ENCODE measurements around the gene ZNF283. TPM values are rescaled to one million over a fixed set of nuclear protein-coding genes. Genes with fewer than 3 reads are reported as not detected.
"Not testable (repeated sequence)": the region's sequence is repeated elsewhere in the genome, so short reads cannot be mapped to it uniquely, and the experiment has no call there.

The ZNF283 gene
- total and polyA plus RNA-seq, 4 donors = 11.8 to 37.7 (median 17.1) TPM

DNA sequence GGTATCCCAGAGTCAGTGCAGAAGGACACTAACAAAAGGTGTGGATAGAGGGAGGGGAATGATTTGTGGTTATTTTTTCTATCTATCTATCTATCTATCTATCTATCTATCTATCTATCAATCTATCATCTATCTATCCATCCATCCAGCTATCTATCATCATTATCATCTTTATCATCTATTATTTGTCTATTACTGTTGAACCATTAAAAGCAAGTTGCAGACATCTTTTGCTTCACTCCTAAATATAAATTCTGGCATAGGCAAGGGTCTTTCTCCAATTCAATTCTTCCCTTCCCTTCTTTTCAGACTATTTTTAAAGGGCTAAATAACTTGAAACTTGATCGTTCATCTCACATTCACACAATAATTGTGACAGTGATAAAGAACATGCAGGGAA is 14.9 kb upstream of the ZNF283 start:
- no peak overlapping the region for H3K4me3 ChIP-seq (ENCODE audit: low read depth, low read length)
- WGBS (ENCODE audit: insufficient coverage) = no CpG with 5 or more reads among the region's 1 CpG
- H3K36me3 ChIP-seq (ENCODE audit: control insufficient read depth, insufficient read depth, low read length) = no peaks in the 10 kb centered on the region
- no peak overlapping the region for H3K27ac ChIP-seq (ENCODE audit: low read depth, low read length)
- H3K27me3 ChIP-seq (ENCODE audit: control insufficient read depth, insufficient read depth, low read length) = no peaks in the 10 kb centered on the region
- DNase-seq (ENCODE audit: low read depth in 4 of 6, low spot score in 6 of 6) = no peak
- H3K9me3 ChIP-seq (ENCODE audit: control insufficient read depth, insufficient read depth, low read length) = no peaks in the 10 kb centered on the region
- H3K4me1 ChIP-seq (ENCODE audit: control insufficient read depth, insufficient read depth, low read length) = no peaks in the 10 kb centered on the region

DNA sequence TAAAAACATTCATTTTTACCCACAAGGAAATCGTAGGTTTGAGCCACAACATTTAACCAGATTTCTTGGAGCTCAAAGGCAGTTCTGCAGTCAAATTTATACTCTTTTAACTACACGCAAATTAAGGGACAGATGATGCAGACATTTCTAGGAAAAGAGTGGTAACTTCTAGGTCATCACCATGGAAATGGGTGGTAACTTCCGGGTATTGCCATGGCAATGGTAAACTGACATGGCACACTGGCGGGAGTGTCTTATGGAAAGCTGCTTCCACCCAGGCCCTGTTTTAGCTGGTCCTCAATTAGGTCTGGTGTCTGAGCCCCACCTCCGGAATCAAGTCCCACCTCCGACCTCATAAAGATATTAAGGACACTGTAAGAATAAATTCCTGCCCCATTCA is 14.4 kb upstream of the ZNF283 start:
- Histone ChIP-seq H3K27ac (ENCODE audit: low read depth, low read length) (no peak overlapping the region), H3K4me3 (ENCODE audit: low read depth, low read length) (no peak overlapping the region), H3K4me1 (ENCODE audit: control insufficient read depth, insufficient read depth, low read length) (no peaks in the 10 kb centered on the region), H3K36me3 (ENCODE audit: control insufficient read depth, insufficient read depth, low read length) (no peaks in the 10 kb centered on the region), H3K9me3 (ENCODE audit: control insufficient read depth, insufficient read depth, low read length) (no peaks in the 10 kb centered on the region), H3K27me3 (ENCODE audit: control insufficient read depth, insufficient read depth, low read length) (no peaks in the 10 kb centered on the region)
- 63% methylated on average over 2 of the region's 6 CpGs for WGBS (ENCODE audit: insufficient coverage)
- no peak for DNase-seq (ENCODE audit: low read depth in 4 of 6, low spot score in 6 of 6)

DNA sequence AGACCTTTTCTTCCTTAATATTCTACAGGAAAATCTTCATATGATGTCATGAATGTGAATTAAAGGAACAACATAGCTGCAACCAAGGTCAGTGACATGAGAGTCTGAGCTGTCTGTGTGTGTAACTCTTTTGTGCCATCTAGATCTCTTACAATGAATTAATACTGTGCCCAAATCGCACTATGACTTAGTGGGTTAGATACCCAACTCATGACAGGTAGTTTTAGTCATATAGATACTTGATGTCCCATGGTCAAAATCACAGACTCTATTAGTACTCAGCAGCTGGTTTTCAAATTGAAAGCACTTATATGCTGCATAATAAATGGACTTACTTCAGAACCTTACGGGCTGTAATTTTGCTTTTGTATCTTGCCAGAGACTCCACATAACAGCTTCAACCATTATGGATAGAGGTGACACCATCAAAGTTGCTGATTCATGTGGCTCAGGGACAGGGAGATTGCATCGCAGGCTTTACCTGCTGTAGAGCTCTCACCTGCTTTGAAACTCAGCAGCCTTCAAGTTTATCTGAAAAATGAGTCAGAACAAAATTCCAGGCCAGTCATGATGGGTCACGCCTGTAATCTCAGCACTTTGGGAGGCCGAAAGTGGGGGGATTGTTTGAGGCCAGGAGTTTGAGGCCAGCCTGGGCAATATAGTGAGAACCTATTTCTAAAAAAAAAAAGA is 12.3 kb upstream of the ZNF283 start:
- Histone ChIP-seq H3K4me1 (ENCODE audit: control insufficient read depth, insufficient read depth, low read length) (no peaks in the 10 kb centered on the region), H3K9me3 (ENCODE audit: control insufficient read depth, insufficient read depth, low read length) (no peaks in the 10 kb centered on the region), H3K36me3 (ENCODE audit: control insufficient read depth, insufficient read depth, low read length) (no peaks in the 10 kb centered on the region), H3K4me3 (ENCODE audit: low read depth, low read length) (no peak overlapping the region), H3K27ac (ENCODE audit: low read depth, low read length) (no peak overlapping the region), H3K27me3 (ENCODE audit: control insufficient read depth, insufficient read depth, low read length) (peaks cover 2% of the 10 kb centered on the region)
- DNase-seq (ENCODE audit: low read depth in 4 of 6, low spot score in 6 of 6) = no peak
- 100% methylated on average over 2 of the region's 5 CpGs for WGBS (ENCODE audit: insufficient coverage)

DNA sequence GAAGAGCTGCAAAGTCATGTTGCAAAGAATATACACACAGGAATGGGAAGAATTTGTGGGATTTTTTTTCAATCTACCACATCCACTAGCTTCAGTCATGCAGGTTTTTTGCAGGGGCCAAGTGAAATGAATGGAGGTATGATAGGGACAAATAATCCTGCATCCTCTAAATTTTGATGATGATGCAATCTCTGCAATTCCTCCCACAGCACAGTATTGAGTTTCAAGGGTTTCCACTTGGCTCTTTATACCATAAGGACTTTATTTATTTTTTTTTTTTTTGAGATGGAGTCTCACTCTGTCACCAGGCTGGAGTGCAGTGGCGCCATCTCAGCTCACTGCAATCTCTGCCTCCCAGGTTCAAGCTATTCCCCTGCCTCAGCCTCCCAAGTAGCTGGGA is 9.7 kb upstream of the ZNF283 start:
- not testable (repeated sequence) for DNase-seq (ENCODE audit: low read depth in 4 of 6, low spot score in 6 of 6); H3K27ac ChIP-seq (ENCODE audit: low read depth, low read length); H3K9me3 ChIP-seq (ENCODE audit: control insufficient read depth, insufficient read depth, low read length); H3K4me3 ChIP-seq (ENCODE audit: low read depth, low read length); H3K4me1 ChIP-seq (ENCODE audit: control insufficient read depth, insufficient read depth, low read length); H3K36me3 ChIP-seq (ENCODE audit: control insufficient read depth, insufficient read depth, low read length)
- H3K27me3 ChIP-seq (ENCODE audit: control insufficient read depth, insufficient read depth, low read length) = peaks cover 14% of the 10 kb centered on the region
- no CpG with 5 or more reads among the region's 1 CpG for WGBS (ENCODE audit: insufficient coverage)

DNA sequence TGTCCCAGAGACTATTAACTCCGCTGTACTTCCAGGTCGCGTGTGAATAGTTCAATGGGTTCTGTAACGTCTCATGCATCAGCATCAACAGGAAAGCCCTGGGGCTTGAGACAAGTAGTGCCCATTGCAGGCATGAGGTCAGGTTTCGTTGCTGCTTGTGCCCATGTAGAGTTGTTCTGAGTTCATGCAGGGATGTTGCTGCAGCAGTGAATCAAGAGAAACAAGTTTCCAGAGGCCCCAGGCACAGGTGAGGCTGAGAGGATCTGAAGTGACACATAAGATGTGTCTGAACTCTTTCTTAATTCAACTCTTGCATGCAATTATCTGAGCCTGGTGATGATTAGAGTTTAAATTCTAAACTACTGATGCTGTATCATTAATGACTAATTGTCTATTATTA is 8.6 kb upstream of the ZNF283 start:
- Histone ChIP-seq H3K36me3 (ENCODE audit: control insufficient read depth, insufficient read depth, low read length) (no peaks in the 10 kb centered on the region), H3K9me3 (ENCODE audit: control insufficient read depth, insufficient read depth, low read length) (no peaks in the 10 kb centered on the region), H3K4me3 (ENCODE audit: low read depth, low read length) (no peak overlapping the region), H3K27me3 (ENCODE audit: control insufficient read depth, insufficient read depth, low read length) (peaks cover 14% of the 10 kb centered on the region), H3K4me1 (ENCODE audit: control insufficient read depth, insufficient read depth, low read length) (peaks cover 7% of the 10 kb centered on the region), H3K27ac (ENCODE audit: low read depth, low read length) (no peak overlapping the region)
- WGBS (ENCODE audit: insufficient coverage) = 81% methylated on average over 5 of the region's 5 CpGs
- DNase-seq (ENCODE audit: low read depth in 4 of 6, low spot score in 6 of 6) = no peak

DNA sequence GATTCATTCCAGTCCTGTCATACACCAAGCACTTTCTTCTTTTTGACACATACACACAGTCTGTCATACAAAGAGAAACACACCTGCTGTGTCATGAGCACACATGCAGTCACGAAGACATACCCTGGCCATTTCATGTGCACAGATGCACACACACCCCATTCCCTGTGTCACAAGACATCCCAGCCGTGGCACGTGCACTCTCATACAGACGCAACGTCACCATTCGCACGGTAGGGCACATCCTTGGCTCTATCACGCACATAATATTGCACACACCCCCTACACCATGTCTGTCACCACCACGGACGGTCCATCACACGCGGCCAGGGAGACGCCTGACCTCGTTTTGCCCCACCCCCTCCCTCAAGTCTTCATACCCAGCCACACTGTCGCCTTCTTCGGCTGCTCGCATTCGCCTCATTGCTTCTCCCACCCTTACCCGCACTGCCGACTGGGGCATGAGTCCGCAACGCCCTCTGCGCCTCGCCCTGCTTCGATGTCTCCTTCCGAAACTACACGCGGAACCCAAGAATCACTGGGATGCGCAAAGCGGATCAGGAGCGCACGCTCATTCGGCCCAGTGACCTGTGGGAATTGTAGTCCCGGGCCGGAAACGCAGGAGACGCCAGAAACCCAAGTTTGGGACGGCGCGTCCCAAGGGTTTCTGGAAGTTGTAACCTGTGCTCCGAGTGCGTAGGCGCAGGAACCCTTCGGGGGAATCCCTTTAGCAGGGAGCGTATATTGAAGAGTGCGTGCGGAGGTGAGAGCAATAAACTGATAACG is 6.8 kb upstream of the ZNF283 start:
- Histone ChIP-seq H3K4me1 (ENCODE audit: control insufficient read depth, insufficient read depth, low read length) (peaks cover 7% of the 10 kb centered on the region), H3K27me3 (ENCODE audit: control insufficient read depth, insufficient read depth, low read length) (peaks cover 14% of the 10 kb centered on the region), H3K27ac (ENCODE audit: low read depth, low read length) (no peak overlapping the region), H3K36me3 (ENCODE audit: control insufficient read depth, insufficient read depth, low read length) (no peaks in the 10 kb centered on the region), H3K9me3 (ENCODE audit: control insufficient read depth, insufficient read depth, low read length) (no peaks in the 10 kb centered on the region), H3K4me3 (ENCODE audit: low read depth, low read length) (peak overlapping the region; percentile 40)
- whole genome bisulfite sequencing (ENCODE audit: insufficient coverage) = 9% methylated on average over 44 of the region's 48 CpGs
- DNase-seq (ENCODE audit: low read depth in 4 of 6, low spot score in 6 of 6) = peak in 3 of 6 donors; percentile 18 to 74 (median 64)

DNA sequence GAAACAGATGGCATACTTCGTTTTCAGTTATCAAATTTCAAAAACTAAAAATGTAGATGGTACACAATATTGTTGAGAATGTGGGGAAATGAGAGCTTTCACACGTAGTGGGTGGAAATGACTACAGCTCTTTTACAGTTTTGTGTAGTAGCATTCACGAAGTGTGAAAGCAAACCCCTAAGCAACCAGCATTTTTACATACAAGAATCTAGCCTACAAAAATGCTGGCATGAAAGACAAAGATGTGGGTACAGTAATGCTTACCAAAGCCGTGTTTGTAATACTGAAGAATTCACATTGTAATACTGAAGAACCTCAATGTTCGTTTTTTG is 6.3 kb upstream of the ZNF283 start:
- Histone ChIP-seq H3K27me3 (ENCODE audit: control insufficient read depth, insufficient read depth, low read length) (peaks cover 14% of the 10 kb centered on the region), H3K4me1 (ENCODE audit: control insufficient read depth, insufficient read depth, low read length) (peaks cover 7% of the 10 kb centered on the region), H3K9me3 (ENCODE audit: control insufficient read depth, insufficient read depth, low read length) (no peaks in the 10 kb centered on the region), H3K27ac (ENCODE audit: low read depth, low read length) (no peak overlapping the region), H3K36me3 (ENCODE audit: control insufficient read depth, insufficient read depth, low read length) (no peaks in the 10 kb centered on the region), H3K4me3 (ENCODE audit: low read depth, low read length) (peak overlapping the region; percentile 40)
- DNase-seq (ENCODE audit: low read depth in 4 of 6, low spot score in 6 of 6) = no peak
- no CpG with 5 or more reads among the region's 5 CpGs for WGBS (ENCODE audit: insufficient coverage)

DNA sequence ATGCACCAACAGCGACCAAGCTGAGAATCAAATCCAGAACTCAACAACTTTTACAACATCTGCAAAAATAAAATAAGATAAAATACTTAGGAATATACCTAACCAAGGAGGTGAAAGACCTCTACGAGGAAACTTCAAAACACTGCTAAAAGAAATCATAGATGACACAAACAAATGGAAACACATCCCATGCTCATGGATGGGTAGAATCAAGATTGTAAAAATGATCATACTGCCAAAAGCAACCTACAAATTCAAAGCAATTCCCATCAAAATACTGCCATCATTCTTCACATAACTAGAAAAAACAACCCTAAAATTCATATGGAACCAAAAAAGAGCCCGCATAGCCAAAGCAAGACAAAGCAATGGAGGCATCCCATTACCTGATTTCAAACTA is 3.3 kb upstream of the ZNF283 start:
- DNase-seq (ENCODE audit: low read depth in 4 of 6, low spot score in 6 of 6); H3K27ac ChIP-seq (ENCODE audit: low read depth, low read length): not testable (repeated sequence)

DNA sequence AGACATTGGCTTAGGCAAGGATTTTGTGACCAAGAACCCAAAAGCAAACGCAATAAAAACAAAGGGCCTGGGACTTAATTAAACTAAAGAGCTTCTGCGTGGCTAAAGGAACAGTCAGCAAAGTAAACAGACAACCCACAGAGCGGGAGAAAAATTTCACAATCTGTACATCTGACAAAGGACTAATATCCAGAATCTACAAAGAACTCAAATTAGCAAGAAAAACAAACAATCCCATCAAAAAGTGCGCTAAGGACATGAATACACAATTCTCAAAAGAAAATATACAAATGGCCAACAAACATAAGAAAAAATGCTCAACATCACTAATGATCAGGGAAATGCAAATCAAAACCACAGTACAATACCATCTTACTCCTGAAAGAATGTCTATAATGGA is 2.5 kb upstream of the ZNF283 start:
- H3K27ac ChIP-seq (ENCODE audit: low read depth, low read length); H3K36me3 ChIP-seq (ENCODE audit: control insufficient read depth, insufficient read depth, low read length); DNase-seq (ENCODE audit: low read depth in 4 of 6, low spot score in 6 of 6); H3K4me3 ChIP-seq (ENCODE audit: low read depth, low read length); H3K9me3 ChIP-seq (ENCODE audit: control insufficient read depth, insufficient read depth, low read length): not testable (repeated sequence)
- 50% methylated on average over 2 of the region's 4 CpGs for WGBS (ENCODE audit: insufficient coverage)
- Histone ChIP-seq H3K27me3 (ENCODE audit: control insufficient read depth, insufficient read depth, low read length) (peaks cover 14% of the 10 kb centered on the region), H3K4me1 (ENCODE audit: control insufficient read depth, insufficient read depth, low read length) (peaks cover 13% of the 10 kb centered on the region)

More for the DNA sequence above, 3.3 kb upstream of the ZNF283 start:
- not testable (repeated sequence) for H3K4me3 ChIP-seq (ENCODE audit: low read depth, low read length); H3K36me3 ChIP-seq (ENCODE audit: control insufficient read depth, insufficient read depth, low read length); H3K9me3 ChIP-seq (ENCODE audit: control insufficient read depth, insufficient read depth, low read length)
- peaks cover 14% of the 10 kb centered on the region for H3K27me3 ChIP-seq (ENCODE audit: control insufficient read depth, insufficient read depth, low read length)
- WGBS (ENCODE audit: insufficient coverage) = no CpG with 5 or more reads among the region's 3 CpGs
- peaks cover 13% of the 10 kb centered on the region for H3K4me1 ChIP-seq (ENCODE audit: control insufficient read depth, insufficient read depth, low read length)

DNA sequence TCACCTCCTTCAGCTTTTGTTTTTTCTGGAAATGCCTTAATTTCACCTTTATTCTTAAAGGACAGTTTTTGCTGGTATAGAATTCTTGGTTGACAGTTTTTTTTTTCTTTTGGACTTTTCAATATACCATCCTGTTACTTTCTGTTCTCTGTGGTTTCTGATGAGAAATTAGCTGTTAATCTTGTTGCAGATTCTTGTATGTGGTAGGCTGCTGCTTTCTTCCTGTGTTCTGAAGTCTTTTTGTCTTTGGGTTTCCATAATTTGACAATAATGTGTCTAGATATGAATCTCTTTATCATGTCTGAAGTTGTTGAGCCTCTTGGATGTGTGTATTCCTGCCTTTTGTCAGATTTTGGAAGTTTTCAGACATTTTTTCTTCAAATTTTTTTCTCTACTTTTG is 12.0 kb downstream of the ZNF283 start:
- Histone ChIP-seq H3K27ac (ENCODE audit: low read depth, low read length) (no peak overlapping the region), H3K27me3 (ENCODE audit: control insufficient read depth, insufficient read depth, low read length) (no peaks in the 10 kb centered on the region), H3K36me3 (ENCODE audit: control insufficient read depth, insufficient read depth, low read length) (peaks cover 40% of the 10 kb centered on the region), H3K4me3 (ENCODE audit: low read depth, low read length) (no peak overlapping the region), H3K4me1 (ENCODE audit: control insufficient read depth, insufficient read depth, low read length) (no peaks in the 10 kb centered on the region), H3K9me3 (ENCODE audit: control insufficient read depth, insufficient read depth, low read length) (peaks cover 25% of the 10 kb centered on the region)
- no peak for DNase-seq (ENCODE audit: low read depth in 4 of 6, low spot score in 6 of 6)
